HepG2 (cell line): ENCODE measurements around the gene HLCS. TPM values are rescaled to one million over a fixed set of nuclear protein-coding genes. Genes with fewer than 3 reads are reported as not detected.

Experiments used
- ATAC-seq: fragments of 200-7000 bp; cut with Tn5 transposase; 3 replicates; pipeline ENCODE4 v1.9.1; 2020; ENCODE audit warnings: mild to moderate bottlenecking, moderate library complexity
- BruUV-seq: library from RNA; stranded (reverse); fragments of 400-500 nt; replicated peaks from 2 replicates; lab custom pipeline; 2021; lab: Mats Ljungman, UMichigan
- CTCF ChIA-PET: fragments of 300-600 bp; formaldehyde crosslinking; extraction: SDS; loops from one replicate; lab custom pipeline; 2021; ENCODE audit warnings: low total read pairs, inconsistent platforms, low intra/inter-chr PET ratio; lab: Yijun Ruan, JAX
- POLR2A ChIA-PET: fragments of 350-600 bp; sonication (Branson Sonifier 250); formaldehyde crosslinking; loops from one replicate; lab custom pipeline; 2020; ENCODE audit warnings: antibody characterized with exemption, inconsistent platforms; lab: Yijun Ruan, JAX
- DNase-seq: peaks from one replicate; pipeline ENCODE4 v3.0.0-alpha.2; 2015; ENCODE audit warnings: low spot score
- FAIRE-seq: peaks from 3 replicates; lab custom pipeline; 2011; peaks lifted over from hg19 to GRCh38; lab: Jason Lieb, UNC
- H2AFZ ChIP-seq: one replicate; pipeline ENCODE4 v1.6.1; 2011; ENCODE audit warnings: low read length, inconsistent platforms
- H3K27ac ChIP-seq: fragments of 300-600 bp; 3 replicates; pipeline ENCODE4 v1.8.0; 2011; ENCODE audit warnings: mixed run types, mild to moderate bottlenecking, mixed read lengths, low read length, inconsistent platforms; ENCODE audit not compliant: insufficient read depth; ENCODE audit errors: extremely low read length
- H3K27me3 ChIP-seq, 2 experiments: fragments of 200-600 bp in 1 of 2; 2 replicates in 1 of 2; 3 replicates in 1 of 2; pipeline versions ENCODE4 v1.6.0 to v1.8.0; 2011; ENCODE audit warnings: low read length in 2 of 2, mild to moderate bottlenecking in 2 of 2, moderate library complexity in 2 of 2, inconsistent platforms in 1 of 2; ENCODE audit not compliant: insufficient read depth in 2 of 2, control insufficient read depth in 1 of 2
- H3K36me3 ChIP-seq, 2 experiments: fragments of 200-600 bp in 1 of 2; replicated peaks in 1 of 2; 2 replicates in 1 of 2; 3 replicates in 1 of 2; pipeline versions ENCODE4 v1.5.1 to v1.8.0; 2011; ENCODE audit warnings: low read length in 2 of 2, inconsistent platforms in 1 of 2; ENCODE audit not compliant: insufficient read depth in 2 of 2, control insufficient read depth in 1 of 2
- H3K4me1 ChIP-seq: 2 replicates; pipeline ENCODE4 v1.5.1; 2012; ENCODE audit warnings: low read length, inconsistent platforms; ENCODE audit not compliant: insufficient read depth
- H3K4me2 ChIP-seq: 2 replicates; pipeline ENCODE4 v1.6.0; 2011; ENCODE audit warnings: low read depth, low read length, inconsistent platforms
- H3K4me3 ChIP-seq, 3 experiments: fragments of 200-600 bp in 1 of 3; sonication (generic), shearing (Covaris generic) in 1 of 3; replicated peaks in 1 of 3; 2 replicates each; pipeline ENCODE4 v1.5.1; 2011 to 2016; ENCODE audit warnings: low read length in 3 of 3, inconsistent platforms in 2 of 3, low read depth in 2 of 3, mild to moderate bottlenecking in 2 of 3, control low read depth in 1 of 3, mixed read lengths in 1 of 3; ENCODE audit not compliant: insufficient read depth in 1 of 3
- H3K79me2 ChIP-seq: one replicate; pipeline ENCODE4 v1.6.1; 2011; ENCODE audit warnings: low read length, inconsistent platforms; ENCODE audit not compliant: insufficient read depth
- H3K9ac ChIP-seq: 2 replicates; pipeline ENCODE4 v1.6.0; 2011; ENCODE audit warnings: mild to moderate bottlenecking, low read depth, low read length, inconsistent platforms; ENCODE audit not compliant: insufficient read depth
- H3K9me3 ChIP-seq: 2 replicates; pipeline ENCODE4 v1.5.1; 2012; ENCODE audit warnings: mild to moderate bottlenecking, low read length
- H4K20me1 ChIP-seq: 2 replicates; pipeline ENCODE4 v1.6.0; 2011; ENCODE audit warnings: inconsistent platforms, mild to moderate bottlenecking, low read length, moderate library complexity; ENCODE audit not compliant: insufficient read depth
- EZH2 ChIP-seq: conservative IDR thresholded peaks from 2 replicates; pipeline ENCODE4 v1.6.1; 2012; ENCODE audit warnings: mild to moderate bottlenecking, low read depth, low read length, moderate library complexity
- MTA3 ChIP-seq: sonication (generic); formaldehyde crosslinking; IDR thresholded peaks from 2 replicates; pipeline ENCODE4 v1.4.0; 2020; ENCODE audit warnings: missing genetic modification reagents
- RAD51 ChIP-seq: fragments of 450-650 bp; IDR thresholded peaks from 2 replicates; pipeline ENCODE4 v1.6.1; 2016; ENCODE audit warnings: borderline replicate concordance
- ZFP91 ChIP-seq: sonication (generic); formaldehyde crosslinking; IDR thresholded peaks from 2 replicates; pipeline ENCODE4 v1.9.0; 2022; ENCODE audit warnings: missing genetic modification reagents, mild to moderate bottlenecking, borderline replicate concordance
- ZNF773 ChIP-seq: sonication (generic); formaldehyde crosslinking; IDR thresholded peaks from 2 replicates; pipeline ENCODE4 v1.4.0; 2020; ENCODE audit warnings: missing genetic modification reagents, borderline replicate concordance
- WGBS: methylation state at CpG from one replicate; pipeline ENCODE4 v1.1.6; 2017; ENCODE audit warnings: low lambda C conversion rate; 5-methylcytosine and 5-hydroxymethylcytosine counted together
- in situ Hi-C: cut with HindIII; loops from 2 replicates; pipeline ENCODE4 v1.10.0; 2017; ENCODE audit warnings: low pct_unique_long_range_greater_than_20kb; ENCODE audit not compliant: extremely low pct_ligation_motif_present
- intact Hi-C: fragments of 100-400 bp; cut with micrococcal nuclease; formaldehyde crosslinking; loops from one replicate; pipeline ENCODE4 v1.10.0; 2022; ENCODE audit not compliant: unreplicated experiment
- polyA plus RNA-seq, 8 experiments: library from polyadenylated mRNA; depleted of rRNA in 3 of 8; stranded (reverse) in 7 of 8; unstranded in 1 of 8; fragments of >200 nt; fragmentation: Illumina TruSeq in 4 of 8; extraction: Trizol in 4 of 8; gene quantifications; 2 replicates each; pipeline versions ENCODE4 v1.2.1 to v1.2.3, GENCODE V29; 2011 to 2016; ENCODE audit warnings: low read depth in 4 of 8, missing spikeins in 1 of 8, mixed read lengths in 1 of 8; ENCODE audit not compliant: insufficient read depth in 1 of 8
- total RNA-seq, 5 experiments: library from RNA; depleted of rRNA; stranded (reverse); fragments of >200 nt; fragmentation: Illumina TruSeq; extraction: Trizol; gene quantifications; 2 replicates each; pipeline ENCODE4 v1.2.3, GENCODE V29; 2016; ENCODE audit warnings: low read depth in 1 of 5
- TF ChIP-seq, protein P1 (sequence below), 2 experiments: fragments of 450-650 bp in 1 of 2; sonication (generic) in 1 of 2; formaldehyde crosslinking in 1 of 2; IDR thresholded peaks; 2 replicates each; pipeline versions ENCODE4 v1.6.1 to v1.8.0; 2016 to 2022; ENCODE audit warnings: antibody characterized with exemption in 1 of 2, mild to moderate bottlenecking in 1 of 2, missing genetic modification reagents in 1 of 2

Gene HLCS
- total and polyA plus RNA-seq, 2 of the 13 experiments (the other 11 are each of a cell fraction or from before 2014, with no cell fraction given) = 7.9 to 12.3 TPM

DNA sequence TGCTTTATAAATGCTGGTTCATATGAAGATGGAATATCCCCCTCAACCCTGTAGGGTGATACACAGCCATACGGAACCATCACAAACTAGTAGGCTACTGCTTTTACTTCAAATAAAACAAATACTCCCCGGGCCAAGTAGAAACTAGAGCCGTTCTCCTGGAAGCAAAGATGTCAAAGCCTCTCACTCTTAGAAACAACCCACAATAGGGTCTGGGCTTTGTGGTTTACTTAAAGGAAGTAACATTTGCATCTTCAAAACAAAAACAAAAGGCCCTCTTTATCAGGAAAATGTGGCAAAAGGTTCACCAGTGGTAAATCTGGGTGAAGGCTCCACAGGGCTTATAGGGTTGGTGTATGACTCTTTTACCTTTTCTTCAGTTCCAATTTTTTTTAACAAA lies 49.8 kb downstream of the HLCS start:
- WGBS = 98% methylated on average over 3 of the region's 3 CpGs
- ChIA-PET POLR2A (interaction anchor here (1.0 to 2.0 kb wide), 2 partner anchors 56 to 59 kb away, joined by 3 to 14 read pairs; no protein-coding TSS in a partner anchor), CTCF (no interaction called here)
- H3K36me3 ChIP-seq = no peaks in the 10 kb centered on the region
- H3K4me3 ChIP-seq = no peak overlapping the region
- H3K4me2 ChIP-seq = no peak overlapping the region
- H2AFZ ChIP-seq = no peak overlapping the region
- no peaks in the 10 kb centered on the region for H3K79me2 ChIP-seq
- intact Hi-C loops = loop anchor here (5.0 kb wide), 1 partner anchor 54 kb away; no protein-coding TSS in a partner anchor
- no TSS peak for BruUV-seq
- no peaks in the 10 kb centered on the region for H4K20me1 ChIP-seq
- ATAC-seq (no peak), FAIRE-seq (no peak), DNase-seq (no peak)
- TF ChIP-seq MTA3 (CRISPR knock-in tag) = no peak
- no peak for TF ChIP-seq ZFP91 (CRISPR knock-in tag)
- TF ChIP-seq, protein P1, sequence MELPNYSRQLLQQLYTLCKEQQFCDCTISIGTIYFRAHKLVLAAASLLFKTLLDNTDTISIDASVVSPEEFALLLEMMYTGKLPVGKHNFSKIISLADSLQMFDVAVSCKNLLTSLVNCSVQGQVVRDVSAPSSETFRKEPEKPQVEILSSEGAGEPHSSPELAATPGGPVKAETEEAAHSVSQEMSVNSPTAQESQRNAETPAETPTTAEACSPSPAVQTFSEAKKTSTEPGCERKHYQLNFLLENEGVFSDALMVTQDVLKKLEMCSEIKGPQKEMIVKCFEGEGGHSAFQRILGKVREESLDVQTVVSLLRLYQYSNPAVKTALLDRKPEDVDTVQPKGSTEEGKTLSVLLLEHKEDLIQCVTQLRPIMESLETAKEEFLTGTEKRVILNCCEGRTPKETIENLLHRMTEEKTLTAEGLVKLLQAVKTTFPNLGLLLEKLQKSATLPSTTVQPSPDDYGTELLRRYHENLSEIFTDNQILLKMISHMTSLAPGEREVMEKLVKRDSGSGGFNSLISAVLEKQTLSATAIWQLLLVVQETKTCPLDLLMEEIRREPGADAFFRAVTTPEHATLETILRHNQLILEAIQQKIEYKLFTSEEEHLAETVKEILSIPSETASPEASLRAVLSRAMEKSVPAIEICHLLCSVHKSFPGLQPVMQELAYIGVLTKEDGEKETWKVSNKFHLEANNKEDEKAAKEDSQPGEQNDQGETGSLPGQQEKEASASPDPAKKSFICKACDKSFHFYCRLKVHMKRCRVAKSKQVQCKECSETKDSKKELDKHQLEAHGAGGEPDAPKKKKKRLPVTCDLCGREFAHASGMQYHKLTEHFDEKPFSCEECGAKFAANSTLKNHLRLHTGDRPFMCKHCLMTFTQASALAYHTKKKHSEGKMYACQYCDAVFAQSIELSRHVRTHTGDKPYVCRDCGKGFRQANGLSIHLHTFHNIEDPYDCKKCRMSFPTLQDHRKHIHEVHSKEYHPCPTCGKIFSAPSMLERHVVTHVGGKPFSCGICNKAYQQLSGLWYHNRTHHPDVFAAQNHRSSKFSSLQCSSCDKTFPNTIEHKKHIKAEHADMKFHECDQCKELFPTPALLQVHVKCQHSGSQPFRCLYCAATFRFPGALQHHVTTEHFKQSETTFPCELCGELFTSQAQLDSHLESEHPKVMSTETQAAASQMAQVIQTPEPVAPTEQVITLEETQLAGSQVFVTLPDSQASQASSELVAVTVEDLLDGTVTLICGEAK (IDR thresholded peaks at IDR 0.05) = no peak
- TF ChIP-seq, protein P1 (CRISPR knock-in tag; IDR thresholded peaks at IDR 0.05) = no peak
- TF ChIP-seq RAD51 = no peak
- TF ChIP-seq EZH2 = no peak
- TF ChIP-seq ZNF773 (CRISPR knock-in tag) = no peak
- peaks cover 50% of the 10 kb centered on the region for H3K4me1 ChIP-seq
- no peaks in the 10 kb centered on the region for H3K27me3 ChIP-seq
- in situ Hi-C loops = no loop called here
- H3K9ac ChIP-seq = no peak overlapping the region
- H3K27ac ChIP-seq = no peak overlapping the region
- H3K9me3 ChIP-seq = no peaks in the 10 kb centered on the region
